Keratinocyte (primary cell): ENCODE data around the gene CD69. TPM values are rescaled to one million over a fixed set of nuclear protein-coding genes. Genes with fewer than 3 reads are reported as not detected.

ENCODE experiments used
- DNase-seq: peaks from one replicate; pipeline ENCODE4 v3.0.0-alpha.2; 2011; ENCODE audit warnings: low read depth, missing footprints, low spot score
- FAIRE-seq: peaks from 2 replicates; lab custom pipeline; 2011; peaks lifted over from hg19 to GRCh38; lab: Jason Lieb, UNC
- H2AFZ ChIP-seq: 2 replicates; pipeline ENCODE4 v1.6.0; 2012; ENCODE audit warnings: low read length, control low read depth, inconsistent platforms; ENCODE audit not compliant: control insufficient read depth
- H3K27ac ChIP-seq: 2 replicates; pipeline ENCODE4 v1.5.1; 2011; ENCODE audit warnings: low read length; ENCODE audit not compliant: control insufficient read depth, insufficient read depth
- H3K27me3 ChIP-seq: 3 replicates; pipeline ENCODE4 v1.6.0; 2011; ENCODE audit warnings: low read length; ENCODE audit not compliant: control insufficient read depth, insufficient read depth; ENCODE audit errors: extremely low read depth
- H3K36me3 ChIP-seq, 2 experiments: 2 replicates in 1 of 2; 3 replicates in 1 of 2; pipeline ENCODE4 v1.5.1; 2011; ENCODE audit warnings: low read length in 2 of 2, mild to moderate bottlenecking in 1 of 2; ENCODE audit not compliant: control insufficient read depth in 2 of 2, insufficient read depth in 2 of 2; ENCODE audit errors: extremely low read depth in 1 of 2
- H3K4me1 ChIP-seq: 3 replicates; pipeline ENCODE4 v1.5.1; 2011; ENCODE audit warnings: low read length; ENCODE audit not compliant: control insufficient read depth, insufficient read depth; ENCODE audit errors: extremely low read depth
- H3K4me2 ChIP-seq: 3 replicates; pipeline ENCODE4 v1.6.0; 2011; ENCODE audit warnings: low read depth, low read length; ENCODE audit not compliant: control insufficient read depth, insufficient read depth; ENCODE audit errors: extremely low read depth
- H3K4me3 ChIP-seq, 3 experiments: fragments of 200-600 bp in 1 of 3; sonication (generic) in 1 of 3; 2 replicates in 2 of 3; 3 replicates in 1 of 3; pipeline ENCODE4 v1.5.1; 2011 to 2016; ENCODE audit warnings: low read length in 3 of 3, mild to moderate bottlenecking in 3 of 3, control low read depth in 2 of 3, inconsistent platforms in 1 of 3, low read depth in 1 of 3, mixed read lengths in 1 of 3, mixed run types in 1 of 3, moderate library complexity in 1 of 3; ENCODE audit not compliant: control insufficient read depth in 2 of 3, insufficient read depth in 2 of 3; ENCODE audit errors: extremely low read depth in 1 of 3
- H3K79me2 ChIP-seq: 2 replicates; pipeline ENCODE4 v1.6.0; 2012; ENCODE audit warnings: low read length; ENCODE audit not compliant: control insufficient read depth, insufficient read depth
- H3K9ac ChIP-seq: 3 replicates; pipeline ENCODE4 v1.6.0; 2011; ENCODE audit warnings: low read length; ENCODE audit not compliant: control insufficient read depth, insufficient read depth; ENCODE audit errors: extremely low read depth
- H3K9me1 ChIP-seq: 3 replicates; pipeline ENCODE4 v1.6.0; 2011; ENCODE audit warnings: low read length; ENCODE audit not compliant: control insufficient read depth, insufficient read depth; ENCODE audit errors: extremely low read depth
- H3K9me3 ChIP-seq: 2 replicates; pipeline ENCODE4 v1.5.1; 2012; ENCODE audit warnings: low read depth, low read length; ENCODE audit not compliant: control insufficient read depth
- H4K20me1 ChIP-seq: 3 replicates; pipeline ENCODE4 v1.6.0; 2011; ENCODE audit warnings: low read length; ENCODE audit not compliant: control insufficient read depth, insufficient read depth; ENCODE audit errors: extremely low read depth
- CTCF ChIP-seq, 3 experiments: IDR thresholded peaks in 1 of 3; conservative IDR thresholded peaks in 1 of 3; optimal IDR thresholded peaks in 1 of 3; 2 replicates in 2 of 3; 3 replicates in 1 of 3; pipeline versions ENCODE3 to v1.5.1; 2011; ENCODE audit warnings: low read length in 3 of 3, mild to moderate bottlenecking in 3 of 3, moderate library complexity in 2 of 3, control low read depth in 1 of 3, inconsistent platforms in 1 of 3; ENCODE audit not compliant: insufficient read depth in 2 of 3; ENCODE audit errors: extremely low read depth in 1 of 3
- EZH2 ChIP-seq: IDR thresholded peaks from one replicate; pipeline ENCODE4 v1.6.1; 2012; ENCODE audit warnings: inconsistent platforms, mild to moderate bottlenecking, low read length, moderate library complexity
- dilution Hi-C: fragments of 300-500 bp; cut with MboI; formaldehyde crosslinking; loops from one replicate; pipeline ENCODE4 v1.7.0; 2020; ENCODE audit warnings: low sequenced_read_pairs; ENCODE audit not compliant: extremely low pct_ligation_motif_present
- polyA plus RNA-seq, 5 experiments: library from polyadenylated mRNA; depleted of rRNA in 3 of 5; stranded (reverse) in 3 of 5; stranded (forward) in 1 of 5; unstranded in 1 of 5; fragments of >200 nt; gene quantifications; 1 replicate in 1 of 5; 2 replicates in 3 of 5; 3 replicates in 1 of 5; pipeline versions ENCODE4 v1.2.1 to v1.2.3, GENCODE V29; 2011 to 2012; ENCODE audit warnings: missing spikeins in 2 of 5, low read depth in 1 of 5, low replicate concordance in 1 of 5

The CD69 gene
- polyA plus RNA-seq, 1 donor (not counting 4 experiments of a cell fraction or from before 2014, with no cell fraction given) = not detected

- TF ChIP-seq CTCF (optimal IDR thresholded peaks at IDR 0.05 in 1 of 3, IDR thresholded peaks at IDR 0.05 in 1 of 3, conservative IDR thresholded peaks at IDR 0.05 in 1 of 3; ENCODE audit: extremely low read depth in 1 of 3, insufficient read depth in 2 of 3, low read length in 3 of 3) (no peak), EZH2 (no peak)
- Histone ChIP-seq H3K9me1 (no peaks in the 10 kb centered on the region), H3K9me3 (no peaks in the 10 kb centered on the region), H2AFZ (no peak overlapping the region), H3K9ac (no peak overlapping the region), H3K4me3 (no peak overlapping the region), H3K36me3 (no peaks in the 10 kb centered on the region), H3K4me2 (no peak overlapping the region), H3K27ac (no peak overlapping the region), H4K20me1 (no peaks in the 10 kb centered on the region), H3K4me1 (no peaks in the 10 kb centered on the region), H3K79me2 (no peaks in the 10 kb centered on the region), H3K27me3 (no peaks in the 10 kb centered on the region)
- DNase-seq = no peak
- dilution Hi-C loops = no loop called here
- FAIRE-seq = no peak
These were observed 36.3 kb upstream of the CD69 start for GRCh38 chr12:9796971-9797370.

- Histone ChIP-seq H4K20me1 (no peaks in the 10 kb centered on the region), H3K27ac (no peak overlapping the region), H3K27me3 (no peaks in the 10 kb centered on the region), H2AFZ (no peak overlapping the region), H3K4me3 (no peak overlapping the region), H3K4me2 (no peak overlapping the region), H3K9me3 (no peaks in the 10 kb centered on the region), H3K4me1 (no peaks in the 10 kb centered on the region), H3K9me1 (no peaks in the 10 kb centered on the region), H3K79me2 (no peaks in the 10 kb centered on the region), H3K36me3 (no peaks in the 10 kb centered on the region), H3K9ac (no peak overlapping the region)
- dilution Hi-C loops = no loop called here
- FAIRE-seq (no peak), DNase-seq (no peak)
- TF ChIP-seq CTCF (optimal IDR thresholded peaks at IDR 0.05 in 1 of 3, IDR thresholded peaks at IDR 0.05 in 1 of 3, conservative IDR thresholded peaks at IDR 0.05 in 1 of 3; ENCODE audit: extremely low read depth in 1 of 3, insufficient read depth in 2 of 3, low read length in 3 of 3) (no peak), EZH2 (no peak)
These were observed 35.6 kb upstream of the CD69 start for GRCh38 chr12:9796346-9796745.
